Loucy (cell line): ENCODE measurements around the gene TWNK.

Experiments
- H2AFZ ChIP-seq: fragments of 200-600 bp; sonication (generic); 2 replicates; pipeline ENCODE4 v1.6.0; 2016; ENCODE audit warnings: antibody characterized with exemption, mild to moderate bottlenecking, low read length, moderate library complexity
- H3F3A ChIP-seq: fragments of 200-600 bp; 2 replicates; pipeline ENCODE4 v1.6.0; 2016; ENCODE audit warnings: antibody characterized with exemption, low read depth, mild to moderate bottlenecking
- H3K27me3 ChIP-seq: fragments of 200-600 bp; sonication (generic); 2 replicates; pipeline ENCODE4 v1.6.1; 2014; ENCODE audit warnings: low read length, mild to moderate bottlenecking; ENCODE audit not compliant: insufficient read depth, poor library complexity, severe bottlenecking
- H3K36me3 ChIP-seq: fragments of 200-600 bp; sonication (generic); 2 replicates; pipeline ENCODE4 v1.6.1; 2016; ENCODE audit warnings: low read length; ENCODE audit not compliant: insufficient read depth
- H3K4me1 ChIP-seq: fragments of 200-600 bp; sonication (generic); 2 replicates; pipeline ENCODE4 v1.5.1; 2014; ENCODE audit warnings: low read length, mild to moderate bottlenecking; ENCODE audit not compliant: insufficient read depth, poor library complexity, severe bottlenecking
- H3K4me2 ChIP-seq: fragments of 200-600 bp; sonication (generic); 2 replicates; pipeline ENCODE4 v1.6.0; 2014; ENCODE audit warnings: antibody characterized with exemption, low read length, low read depth, mild to moderate bottlenecking; ENCODE audit not compliant: poor library complexity, severe bottlenecking
- H3K4me3 ChIP-seq: fragments of 200-600 bp; sonication (generic); 2 replicates; pipeline ENCODE4 v1.5.1; 2014; ENCODE audit warnings: low read length, mild to moderate bottlenecking, mixed read lengths; ENCODE audit not compliant: poor library complexity, severe bottlenecking
- H3K79me2 ChIP-seq: fragments of 200-600 bp; sonication (generic); 2 replicates; pipeline ENCODE4 v1.6.1; 2014; ENCODE audit warnings: low read length; ENCODE audit not compliant: insufficient read depth
- H3K9ac ChIP-seq: fragments of 200-600 bp; sonication (generic); 2 replicates; pipeline ENCODE4 v1.6.0; 2014; ENCODE audit warnings: mild to moderate bottlenecking, low read depth, low read length, moderate library complexity; ENCODE audit not compliant: poor library complexity, severe bottlenecking
- H3K9me2 ChIP-seq: fragments of 200-600 bp; sonication (generic); replicated peaks from 2 replicates; pipeline ENCODE4 v1.6.1; 2016; ENCODE audit warnings: low read depth, low read length, mixed read lengths
- H3K9me3 ChIP-seq: fragments of 200-600 bp; sonication (generic); 2 replicates; pipeline ENCODE4 v1.6.1; 2014; ENCODE audit warnings: mild to moderate bottlenecking, antibody characterized with exemption, low read length, low read depth; ENCODE audit not compliant: insufficient read depth
- H4K20me1 ChIP-seq: fragments of 200-600 bp; sonication (generic); 2 replicates; pipeline ENCODE4 v1.6.0; 2014; ENCODE audit warnings: antibody characterized with exemption, low read length, mild to moderate bottlenecking; ENCODE audit not compliant: insufficient read depth, poor library complexity, severe bottlenecking
- EZH2phosphoT487 ChIP-seq: fragments of 200-600 bp; IDR thresholded peaks from 2 replicates; pipeline ENCODE4 v1.6.1; 2018; ENCODE audit warnings: antibody characterized with exemption, mild to moderate bottlenecking, moderate library complexity, borderline replicate concordance
- TF ChIP-seq, protein P1 (sequence below): fragments of 200-600 bp; sonication (generic); conservative IDR thresholded peaks from 2 replicates; pipeline ENCODE4 v1.5.1; 2014; ENCODE audit warnings: mild to moderate bottlenecking, antibody characterized with exemption, low read length

The TWNK gene

DNA sequence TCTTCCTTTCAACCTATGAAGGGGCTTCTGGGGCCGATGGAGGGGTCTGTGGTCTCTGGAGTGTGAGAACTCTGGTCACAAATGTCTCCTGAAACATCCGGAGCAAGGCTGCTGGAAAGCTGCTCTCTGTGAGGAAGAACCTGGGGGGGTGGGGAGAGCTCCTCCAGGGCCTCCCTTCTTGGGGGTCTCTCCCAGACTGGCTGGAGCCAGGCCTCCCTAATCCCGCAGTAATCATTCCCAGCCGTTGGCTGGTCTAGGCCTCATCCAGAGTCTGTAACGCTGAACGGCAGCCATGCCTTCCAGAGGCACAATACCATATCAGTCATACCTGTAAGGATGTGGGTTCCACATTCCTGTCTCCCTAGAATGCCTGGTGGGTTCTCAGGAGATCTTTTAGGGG, 7.8 kb downstream of the TWNK start:
- Histone ChIP-seq H3K36me3 (peaks cover 12% of the 10 kb centered on the region; the same call in 1 of the 2 replicates), H2AFZ (no peak overlapping the region), H3K9ac (no peak overlapping the region), H3F3A (no peaks in the 10 kb centered on the region), H3K4me3 (no peak overlapping the region), H3K9me2 (no peaks in the 10 kb centered on the region), H3K4me2 (no peak overlapping the region), H3K27me3 (no peaks in the 10 kb centered on the region), H4K20me1 (no peaks in the 10 kb centered on the region), H3K4me1 (peaks cover 19% of the 10 kb centered on the region), H3K79me2 (peaks cover 17% of the 10 kb centered on the region), H3K9me3 (no peaks in the 10 kb centered on the region)
- TF ChIP-seq, protein P1, sequence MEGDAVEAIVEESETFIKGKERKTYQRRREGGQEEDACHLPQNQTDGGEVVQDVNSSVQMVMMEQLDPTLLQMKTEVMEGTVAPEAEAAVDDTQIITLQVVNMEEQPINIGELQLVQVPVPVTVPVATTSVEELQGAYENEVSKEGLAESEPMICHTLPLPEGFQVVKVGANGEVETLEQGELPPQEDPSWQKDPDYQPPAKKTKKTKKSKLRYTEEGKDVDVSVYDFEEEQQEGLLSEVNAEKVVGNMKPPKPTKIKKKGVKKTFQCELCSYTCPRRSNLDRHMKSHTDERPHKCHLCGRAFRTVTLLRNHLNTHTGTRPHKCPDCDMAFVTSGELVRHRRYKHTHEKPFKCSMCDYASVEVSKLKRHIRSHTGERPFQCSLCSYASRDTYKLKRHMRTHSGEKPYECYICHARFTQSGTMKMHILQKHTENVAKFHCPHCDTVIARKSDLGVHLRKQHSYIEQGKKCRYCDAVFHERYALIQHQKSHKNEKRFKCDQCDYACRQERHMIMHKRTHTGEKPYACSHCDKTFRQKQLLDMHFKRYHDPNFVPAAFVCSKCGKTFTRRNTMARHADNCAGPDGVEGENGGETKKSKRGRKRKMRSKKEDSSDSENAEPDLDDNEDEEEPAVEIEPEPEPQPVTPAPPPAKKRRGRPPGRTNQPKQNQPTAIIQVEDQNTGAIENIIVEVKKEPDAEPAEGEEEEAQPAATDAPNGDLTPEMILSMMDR, result no peak
- no peak for TF ChIP-seq EZH2phosphoT487

DNA sequence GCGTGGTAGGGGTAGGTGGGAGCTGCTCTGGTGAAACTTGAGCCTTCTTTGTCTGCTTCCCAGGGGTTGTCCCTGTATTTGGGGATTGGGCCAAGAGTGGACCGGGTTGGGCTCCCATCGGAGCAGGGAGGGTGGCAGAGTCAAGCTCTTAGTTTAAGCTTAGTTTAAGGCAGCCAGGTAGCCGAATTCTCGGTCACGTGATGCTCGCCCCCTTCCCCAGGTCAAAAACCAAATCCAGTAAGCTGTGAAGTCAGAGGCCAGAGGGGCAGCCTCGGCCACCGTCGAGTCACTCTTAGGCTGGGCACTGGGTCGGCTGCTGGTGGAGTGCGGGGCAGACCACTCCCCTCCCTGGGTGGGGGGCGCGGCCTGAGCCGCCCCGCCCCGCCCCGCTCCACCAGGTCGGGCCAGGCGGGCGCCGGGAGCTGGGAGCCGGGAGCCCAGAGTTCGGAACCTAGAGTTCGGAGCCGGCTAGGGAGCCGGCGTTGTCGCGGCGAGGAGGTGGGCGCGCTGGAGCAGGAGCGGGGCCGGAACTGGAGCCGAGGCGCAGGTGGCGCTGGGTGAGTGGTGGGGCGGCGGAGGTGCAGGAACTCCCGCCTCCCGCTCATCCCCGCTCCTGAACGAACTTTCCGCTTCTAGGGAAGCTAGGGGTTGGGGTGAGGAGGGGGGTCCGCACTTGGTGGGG, 9.5 kb downstream of the TWNK start:
- no peaks in the 10 kb centered on the region for H3K27me3 ChIP-seq
- H2AFZ ChIP-seq, result peak overlapping the region; percentile 99
- H3K9me2 ChIP-seq, result no peaks in the 10 kb centered on the region
- TF ChIP-seq, protein P1, result no peak
- no peak for TF ChIP-seq EZH2phosphoT487
- peak overlapping the region; percentile 91 for H3K4me3 ChIP-seq
- H3K9me3 ChIP-seq, result no peaks in the 10 kb centered on the region
- H3K79me2 ChIP-seq, result peaks cover 29% of the 10 kb centered on the region
- H3K4me2 ChIP-seq, result peak overlapping the region; percentile 98
- no peaks in the 10 kb centered on the region for H3F3A ChIP-seq
- no peaks in the 10 kb centered on the region; the same call in 1 of the 2 replicates for H3K36me3 ChIP-seq
- peak overlapping the region; percentile 84 for H3K9ac ChIP-seq
- no peaks in the 10 kb centered on the region for H4K20me1 ChIP-seq
- H3K4me1 ChIP-seq, result peaks cover 32% of the 10 kb centered on the region

DNA sequence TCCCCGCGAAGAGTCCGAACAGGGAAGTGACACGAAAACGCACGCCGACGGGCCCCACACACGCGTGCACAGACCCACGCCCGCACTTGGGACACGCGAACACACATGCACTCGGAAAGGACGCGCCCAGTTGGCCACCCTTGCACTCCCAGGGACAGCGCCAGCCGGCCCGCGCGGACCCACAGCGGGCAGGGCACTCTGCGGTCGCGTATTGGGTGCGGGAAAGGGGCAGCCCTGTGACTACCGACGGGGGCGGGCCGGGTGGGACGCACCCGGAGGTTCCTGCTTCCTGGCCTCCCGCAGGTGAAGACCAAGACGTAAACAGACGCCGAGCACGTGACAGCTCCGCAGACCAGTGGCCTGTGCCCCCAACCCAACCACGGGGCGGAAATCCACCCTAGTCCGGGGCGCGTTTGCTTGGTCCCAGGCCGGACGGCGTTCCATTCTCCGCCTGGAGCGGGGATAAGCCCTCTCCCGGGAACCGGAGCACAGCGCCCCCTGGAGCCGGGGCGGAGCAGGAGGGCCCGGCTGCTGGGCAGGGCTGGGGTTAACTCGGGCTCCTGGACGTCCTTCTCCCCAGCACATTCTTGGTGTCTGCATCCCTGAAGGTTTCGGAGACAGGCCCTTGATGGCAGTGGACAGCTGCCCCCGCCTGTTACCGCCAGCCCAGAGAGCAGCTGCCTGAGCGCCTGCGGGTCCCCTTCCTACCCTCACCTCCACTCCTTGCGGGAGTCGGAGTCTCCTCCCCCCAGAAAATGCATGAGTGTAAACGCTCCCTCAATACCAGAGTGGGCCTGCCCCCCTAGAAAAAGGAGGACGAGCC, 10.2 kb downstream of the TWNK start:
- no peaks in the 10 kb centered on the region for H3K9me3 ChIP-seq
- H3K4me3 ChIP-seq, result peak overlapping the region; percentile 91
- H2AFZ ChIP-seq, result peak overlapping the region; percentile 99
- no peaks in the 10 kb centered on the region for H4K20me1 ChIP-seq
- no peaks in the 10 kb centered on the region for H3K27me3 ChIP-seq
- H3K9ac ChIP-seq, result peak overlapping the region; percentile 84
- TF ChIP-seq, protein P1, result peak; percentile 82
- TF ChIP-seq EZH2phosphoT487, result no peak
- peaks cover 37% of the 10 kb centered on the region for H3K4me1 ChIP-seq
- no peaks in the 10 kb centered on the region; the same call in 1 of the 2 replicates for H3K36me3 ChIP-seq
- no peaks in the 10 kb centered on the region for H3F3A ChIP-seq
- H3K79me2 ChIP-seq, result peaks cover 36% of the 10 kb centered on the region
- no peaks in the 10 kb centered on the region for H3K9me2 ChIP-seq
- H3K4me2 ChIP-seq, result peak overlapping the region; percentile 98
